Neural progenitor cell (in vitro differentiated cells): ENCODE data around the gene PLXNB1.

Experiments
- EZH2 ChIP-seq: fragments of 200-600 bp; sonication (generic); IDR thresholded peaks from 2 replicates; pipeline ENCODE4 v1.6.1; 2017; ENCODE audit warnings: antibody characterized with exemption, mild to moderate bottlenecking, moderate library complexity
- EZH2phosphoT487 ChIP-seq: fragments of 200-600 bp; sonication (generic); IDR thresholded peaks from 2 replicates; pipeline ENCODE4 v1.6.1; 2017; ENCODE audit warnings: antibody characterized with exemption
- TF ChIP-seq, protein P1 (sequence below): fragments of 200-600 bp; sonication (generic); IDR thresholded peaks from 2 replicates; pipeline ENCODE4 v1.5.1; 2017; ENCODE audit warnings: antibody characterized with exemption, mild to moderate bottlenecking

DNA sequence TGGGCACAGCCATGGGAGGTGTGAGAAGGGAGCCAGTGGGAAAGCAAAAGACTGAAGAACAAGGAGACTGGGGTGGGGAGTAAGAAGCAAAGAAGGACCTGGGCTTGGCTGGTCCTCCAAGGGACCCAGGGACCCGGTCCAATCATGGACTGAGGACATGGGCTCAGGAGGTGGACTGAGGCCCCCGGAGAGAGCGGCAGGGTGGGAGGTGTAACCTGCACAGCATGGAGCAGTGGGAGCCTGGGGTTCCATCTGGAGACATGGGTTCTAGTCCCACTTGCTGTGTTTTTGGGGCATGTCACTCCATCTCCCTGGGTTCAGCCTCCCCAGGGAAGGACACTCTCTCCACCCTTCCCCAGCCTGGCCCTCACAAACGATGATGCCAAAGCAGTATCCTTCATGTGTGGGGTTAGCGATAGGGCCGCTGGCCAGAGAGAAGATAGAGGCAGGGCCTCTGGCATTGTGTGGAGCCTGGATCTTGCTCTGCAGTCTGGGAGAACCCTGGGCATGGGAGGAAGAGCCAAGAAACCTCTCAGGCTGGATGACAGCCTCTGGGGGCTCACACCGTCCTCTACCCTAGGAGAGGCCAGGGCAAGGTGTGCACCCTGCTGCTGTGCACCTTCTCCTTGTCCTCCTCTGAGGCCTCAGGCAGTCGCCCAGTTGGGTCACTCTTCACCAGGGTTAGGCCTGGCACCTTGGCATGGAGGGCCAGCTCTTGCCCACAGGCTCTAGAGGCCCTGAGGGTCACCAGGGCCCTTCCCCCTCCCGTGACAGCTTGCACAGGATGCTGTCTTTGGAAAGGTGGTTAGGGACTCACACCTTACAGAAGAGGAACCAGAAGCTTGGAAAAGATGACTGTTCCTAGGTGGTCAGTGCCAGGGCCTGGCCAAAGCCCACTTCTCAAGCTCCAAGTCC, 31.9 kb downstream of the PLXNB1 start:
- TF ChIP-seq, protein P1, sequence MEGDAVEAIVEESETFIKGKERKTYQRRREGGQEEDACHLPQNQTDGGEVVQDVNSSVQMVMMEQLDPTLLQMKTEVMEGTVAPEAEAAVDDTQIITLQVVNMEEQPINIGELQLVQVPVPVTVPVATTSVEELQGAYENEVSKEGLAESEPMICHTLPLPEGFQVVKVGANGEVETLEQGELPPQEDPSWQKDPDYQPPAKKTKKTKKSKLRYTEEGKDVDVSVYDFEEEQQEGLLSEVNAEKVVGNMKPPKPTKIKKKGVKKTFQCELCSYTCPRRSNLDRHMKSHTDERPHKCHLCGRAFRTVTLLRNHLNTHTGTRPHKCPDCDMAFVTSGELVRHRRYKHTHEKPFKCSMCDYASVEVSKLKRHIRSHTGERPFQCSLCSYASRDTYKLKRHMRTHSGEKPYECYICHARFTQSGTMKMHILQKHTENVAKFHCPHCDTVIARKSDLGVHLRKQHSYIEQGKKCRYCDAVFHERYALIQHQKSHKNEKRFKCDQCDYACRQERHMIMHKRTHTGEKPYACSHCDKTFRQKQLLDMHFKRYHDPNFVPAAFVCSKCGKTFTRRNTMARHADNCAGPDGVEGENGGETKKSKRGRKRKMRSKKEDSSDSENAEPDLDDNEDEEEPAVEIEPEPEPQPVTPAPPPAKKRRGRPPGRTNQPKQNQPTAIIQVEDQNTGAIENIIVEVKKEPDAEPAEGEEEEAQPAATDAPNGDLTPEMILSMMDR, result no peak
- TF ChIP-seq EZH2phosphoT487, result no peak
- TF ChIP-seq EZH2, result no peak
